ENCODE results near the gene ZNF18. TPM values are rescaled to one million over a fixed set of nuclear protein-coding genes. Genes with fewer than 3 reads are reported as not detected.

ZNF18 gene
- total and polyA plus RNA-seq, 2 donors (not counting 3 experiments of a cell fraction or from before 2014, with no cell fraction given), result 2.3 to 5.8 TPM

DNA sequence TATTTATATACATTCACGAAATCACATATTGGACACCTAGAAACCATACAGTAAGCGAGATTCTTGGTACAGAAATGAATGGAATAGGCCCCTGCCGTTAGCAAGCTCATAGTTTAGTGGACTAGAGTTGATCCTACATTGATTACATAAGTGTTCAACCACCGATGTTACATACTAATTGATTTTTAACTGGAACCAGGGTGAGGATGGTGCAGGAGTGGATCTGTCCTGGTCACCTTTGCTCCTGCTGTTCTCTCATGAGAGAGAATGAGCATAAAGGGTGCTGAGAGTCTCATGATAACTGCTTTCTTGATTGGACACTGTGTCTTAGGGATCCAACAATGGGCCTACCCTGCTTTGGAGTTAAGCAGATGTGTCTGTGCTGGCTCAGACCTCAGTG, 37.3 kb upstream of the ZNF18 start:
- no peak overlapping the region for H3K27ac ChIP-seq (ENCODE audit: insufficient read depth, low read depth, low read length)
- dilution Hi-C loops (cut with MboI; ENCODE audit: extremely low pct_ligation_motif_present, low sequenced_read_pairs), result no loop called here
- no peak overlapping the region for H3K4me2 ChIP-seq (ENCODE audit: insufficient read depth, low read length)
- H3K9me3 ChIP-seq (replicated peaks; ENCODE audit: control insufficient read depth, insufficient read depth, low read length), result no peaks in the 10 kb centered on the region
- H3K79me2 ChIP-seq (ENCODE audit: control insufficient read depth, insufficient read depth, low read length), result peaks cover 36% of the 10 kb centered on the region
- H3K36me3 ChIP-seq (ENCODE audit: control insufficient read depth in 2 of 2, extremely low read depth in 1 of 2, insufficient read depth in 2 of 2, low read length in 2 of 2), result no peaks in the 10 kb centered on the region
- H3K9me1 ChIP-seq (replicated peaks; ENCODE audit: control insufficient read depth, extremely low read depth, insufficient read depth, low read length), result no peaks in the 10 kb centered on the region
- no peak overlapping the region for H3K9ac ChIP-seq (replicated peaks; ENCODE audit: extremely low read depth, insufficient read depth, low read length)
- H4K20me1 ChIP-seq (replicated peaks; ENCODE audit: control insufficient read depth, extremely low read depth, insufficient read depth, low read length), result peaks cover 6% of the 10 kb centered on the region
- DNase-seq (ENCODE audit: low read depth, low spot score) (no peak), FAIRE-seq (no peak)
- H3K27me3 ChIP-seq (ENCODE audit: control insufficient read depth in 2 of 2, insufficient read depth in 2 of 2, low read length in 2 of 2), result no peaks in the 10 kb centered on the region
- ChIA-PET POLR2A (no interaction called here), CTCF (interaction anchor here (1.7 kb wide), 1 partner anchor 10 kb away, joined by 8 read pairs; no protein-coding TSS in a partner anchor)
- intact Hi-C loops (cut with micrococcal nuclease), result no loop called here
- no TSS peak for BruUV-seq (replicated peaks)
- no peak overlapping the region for H3K4me3 ChIP-seq (replicated peaks in 1 of 3; ENCODE audit: insufficient read depth in 1 of 3, low read depth in 1 of 3, low read length in 3 of 3)
- no peak for TF ChIP-seq MYC (IDR thresholded peaks at IDR 0.05; ENCODE audit: low read depth, low read length)
- no peak for TF ChIP-seq EZH2 (IDR thresholded peaks at IDR 0.05; ENCODE audit: borderline replicate concordance, low read depth, low read length, severe bottlenecking)
- no peak for TF ChIP-seq POLR2AphosphoS5 (IDR thresholded peaks at IDR 0.05; ENCODE audit: insufficient read depth, low read depth, low read length)
- TF ChIP-seq, protein P1, sequence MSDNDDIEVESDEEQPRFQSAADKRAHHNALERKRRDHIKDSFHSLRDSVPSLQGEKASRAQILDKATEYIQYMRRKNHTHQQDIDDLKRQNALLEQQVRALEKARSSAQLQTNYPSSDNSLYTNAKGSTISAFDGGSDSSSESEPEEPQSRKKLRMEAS (IDR thresholded peaks at IDR 0.05; ENCODE audit: insufficient read depth, insufficient read length), result no peak
- no peak for TF ChIP-seq FOS (IDR thresholded peaks at IDR 0.05; ENCODE audit: borderline replicate concordance, insufficient read depth, low read length)
- TF ChIP-seq, protein P2, sequence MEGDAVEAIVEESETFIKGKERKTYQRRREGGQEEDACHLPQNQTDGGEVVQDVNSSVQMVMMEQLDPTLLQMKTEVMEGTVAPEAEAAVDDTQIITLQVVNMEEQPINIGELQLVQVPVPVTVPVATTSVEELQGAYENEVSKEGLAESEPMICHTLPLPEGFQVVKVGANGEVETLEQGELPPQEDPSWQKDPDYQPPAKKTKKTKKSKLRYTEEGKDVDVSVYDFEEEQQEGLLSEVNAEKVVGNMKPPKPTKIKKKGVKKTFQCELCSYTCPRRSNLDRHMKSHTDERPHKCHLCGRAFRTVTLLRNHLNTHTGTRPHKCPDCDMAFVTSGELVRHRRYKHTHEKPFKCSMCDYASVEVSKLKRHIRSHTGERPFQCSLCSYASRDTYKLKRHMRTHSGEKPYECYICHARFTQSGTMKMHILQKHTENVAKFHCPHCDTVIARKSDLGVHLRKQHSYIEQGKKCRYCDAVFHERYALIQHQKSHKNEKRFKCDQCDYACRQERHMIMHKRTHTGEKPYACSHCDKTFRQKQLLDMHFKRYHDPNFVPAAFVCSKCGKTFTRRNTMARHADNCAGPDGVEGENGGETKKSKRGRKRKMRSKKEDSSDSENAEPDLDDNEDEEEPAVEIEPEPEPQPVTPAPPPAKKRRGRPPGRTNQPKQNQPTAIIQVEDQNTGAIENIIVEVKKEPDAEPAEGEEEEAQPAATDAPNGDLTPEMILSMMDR (IDR thresholded peaks at IDR 0.05; ENCODE audit: extremely low read depth in 1 of 2, insufficient read depth in 1 of 2, low read depth in 1 of 2, low read length in 2 of 2), result no peak
- TF ChIP-seq JUN (IDR thresholded peaks at IDR 0.05; ENCODE audit: borderline replicate concordance, insufficient read depth, insufficient read length, low read depth), result no peak
- TF ChIP-seq GATA2 (IDR thresholded peaks at IDR 0.05; ENCODE audit: insufficient read depth, insufficient read length, low read depth, low read length), result no peak
- H3K4me1 ChIP-seq (ENCODE audit: control insufficient read depth, extremely low read depth, insufficient read depth, low read length), result no peaks in the 10 kb centered on the region
- no peak overlapping the region for H2AFZ ChIP-seq (ENCODE audit: low read depth, low read length)
